Mesenchymal stem cell (in vitro differentiated cells and primary cell): ENCODE measurements around the gene EDC3.
A peak's percentile ranks its signal among the peaks of the same experiment; 100 is the strongest.

Source experiments
- DNase-seq: peaks from one replicate; pipeline ENCODE4 v3.0.0-alpha.2; 2013
- H2AFZ ChIP-seq: one replicate; pipeline ENCODE4 v1.6.1; 2013; ENCODE audit warnings: low read depth, mild to moderate bottlenecking, control low read depth, inconsistent platforms, low read length, moderate library complexity
- H2AK5ac ChIP-seq: 2 replicates; pipeline ENCODE4 v1.6.1; 2013; ENCODE audit warnings: low read length, moderate library complexity, mild to moderate bottlenecking, inconsistent platforms; ENCODE audit not compliant: severe bottlenecking
- H2BK120ac ChIP-seq: one replicate; pipeline ENCODE4 v1.6.1; 2013; ENCODE audit warnings: low read depth, mild to moderate bottlenecking, inconsistent platforms, low read length, moderate library complexity
- H2BK12ac ChIP-seq, 2 experiments: one replicate each; pipeline ENCODE4 v1.6.1; 2013; ENCODE audit warnings: inconsistent platforms in 2 of 2, low read length in 2 of 2, mild to moderate bottlenecking in 2 of 2, moderate library complexity in 2 of 2, control low read depth in 1 of 2
- H2BK15ac ChIP-seq: one replicate; pipeline ENCODE4 v1.6.1; 2013; ENCODE audit warnings: mild to moderate bottlenecking, low read depth, inconsistent platforms; ENCODE audit not compliant: poor library complexity, severe bottlenecking
- H2BK5ac ChIP-seq: 2 replicates; pipeline ENCODE4 v1.6.1; 2013; ENCODE audit warnings: low read depth, mild to moderate bottlenecking, low read length, control low read depth, inconsistent platforms; ENCODE audit not compliant: poor library complexity, severe bottlenecking
- H3K14ac ChIP-seq, 2 experiments: one replicate each; pipeline ENCODE4 v1.6.1; 2013; ENCODE audit warnings: inconsistent platforms in 2 of 2, low read length in 2 of 2, control low read depth in 1 of 2, mild to moderate bottlenecking in 1 of 2, moderate library complexity in 1 of 2
- H3K18ac ChIP-seq, 2 experiments: one replicate each; pipeline ENCODE4 v1.6.1; 2013; ENCODE audit warnings: inconsistent platforms in 2 of 2, low read length in 2 of 2, control low read depth in 1 of 2, low read depth in 1 of 2, mild to moderate bottlenecking in 1 of 2
- H3K23ac ChIP-seq, 2 experiments: one replicate each; pipeline ENCODE4 v1.6.1; 2013; ENCODE audit warnings: inconsistent platforms in 2 of 2, low read length in 2 of 2, mild to moderate bottlenecking in 2 of 2, moderate library complexity in 2 of 2, control low read depth in 1 of 2
- H3K27ac ChIP-seq: 2 replicates; pipeline ENCODE4 v1.5.1; 2013; ENCODE audit warnings: mild to moderate bottlenecking, moderate library complexity, low read length, control low read depth, inconsistent platforms; ENCODE audit not compliant: poor library complexity, severe bottlenecking
- H3K27me3 ChIP-seq, 2 experiments: 2 replicates each; pipeline versions ENCODE4 v1.6.1 to v1.7.0; 2013; ENCODE audit warnings: low read length in 2 of 2, mild to moderate bottlenecking in 2 of 2, moderate library complexity in 2 of 2, control low read depth in 1 of 2, inconsistent platforms in 1 of 2; ENCODE audit not compliant: control insufficient read depth in 1 of 2, insufficient read depth in 1 of 2
- H3K36me3 ChIP-seq, 2 experiments: 2 replicates each; pipeline versions ENCODE4 v1.6.1 to v1.7.0; 2013; ENCODE audit warnings: low read length in 2 of 2, control low read depth in 1 of 2, inconsistent platforms in 1 of 2, low read depth in 1 of 2, mild to moderate bottlenecking in 1 of 2; ENCODE audit not compliant: insufficient read depth in 2 of 2, control insufficient read depth in 1 of 2
- H3K4ac ChIP-seq, 2 experiments: one replicate each; pipeline ENCODE4 v1.6.1; 2013; ENCODE audit warnings: inconsistent platforms in 2 of 2, low read length in 2 of 2, mild to moderate bottlenecking in 2 of 2, moderate library complexity in 2 of 2, control low read depth in 1 of 2, low read depth in 1 of 2
- H3K4me1 ChIP-seq: 2 replicates; pipeline ENCODE4 v1.6.1; 2013; ENCODE audit warnings: low read depth, low read length, control low read depth; ENCODE audit not compliant: control insufficient read depth, insufficient read depth
- H3K4me2 ChIP-seq: 2 replicates; pipeline ENCODE4 v1.6.1; 2013; ENCODE audit warnings: low read length, mild to moderate bottlenecking, inconsistent platforms; ENCODE audit not compliant: poor library complexity, severe bottlenecking
- H3K4me3 ChIP-seq, 2 experiments: 2 replicates each; pipeline versions ENCODE4 v1.5.1 to v1.7.0; 2013; ENCODE audit warnings: low read length in 2 of 2, mild to moderate bottlenecking in 2 of 2, control low read depth in 1 of 2, low read depth in 1 of 2; ENCODE audit not compliant: insufficient read depth in 1 of 2
- H3K79me1 ChIP-seq: replicated peaks from 2 replicates; pipeline ENCODE4 v1.6.1; 2013; ENCODE audit warnings: mild to moderate bottlenecking, control low read depth, low read length, inconsistent platforms; ENCODE audit not compliant: poor library complexity, severe bottlenecking
- H3K9ac ChIP-seq: 2 replicates; pipeline ENCODE4 v1.7.0; 2013; ENCODE audit warnings: mild to moderate bottlenecking, low read length, moderate library complexity
- H3K9me3 ChIP-seq: 2 replicates; pipeline ENCODE4 v1.7.0; 2013; ENCODE audit warnings: mild to moderate bottlenecking, low read length; ENCODE audit not compliant: control insufficient read depth
- H4K8ac ChIP-seq: one replicate; pipeline ENCODE4 v1.6.1; 2013; ENCODE audit warnings: inconsistent platforms, mild to moderate bottlenecking, low read length, moderate library complexity
- H4K91ac ChIP-seq: one replicate; pipeline ENCODE4 v1.6.1; 2013; ENCODE audit warnings: mild to moderate bottlenecking, low read length, inconsistent platforms
- WGBS: methylation state at CpG from one replicate; pipeline ENCODE4 v1.1.7; 2013; ENCODE audit warnings: mixed read lengths; 5-methylcytosine and 5-hydroxymethylcytosine counted together

Gene EDC3

GRCh38 chr15:74664670-74665069, 31.2 kb downstream of the EDC3 start:
- Histone ChIP-seq H2BK12ac (no peak overlapping the region), H4K91ac (no peak overlapping the region), H3K9ac (no peak overlapping the region), H3K4me3 (no peak overlapping the region), H3K9me3 (no peaks in the 10 kb centered on the region), H3K4me2 (no peak overlapping the region), H3K36me3 (peaks cover 3 to 12% of the 10 kb centered on the region in 2 experiments), H2AK5ac (no peak overlapping the region), H2AFZ (no peak overlapping the region), H3K18ac (no peak overlapping the region), H3K27me3 (no peaks in the 10 kb centered on the region), H2BK15ac (no peak overlapping the region), H3K4me1 (peaks cover 3% of the 10 kb centered on the region), H4K8ac (no peak overlapping the region), H3K23ac (no peak overlapping the region), H3K79me1 (peaks cover 19% of the 10 kb centered on the region), H2BK120ac (no peak overlapping the region), H2BK5ac (no peak overlapping the region), H3K14ac (no peak overlapping the region), H3K4ac (no peak overlapping the region), H3K27ac (no peak overlapping the region)
- no peak for DNase-seq
- 100% methylated on average over 2 of the region's 2 CpGs for WGBS

- Histone ChIP-seq H3K4me2 (no peak overlapping the region), H3K9ac (peak overlapping the region; percentile 5), H3K27me3 (no peaks in the 10 kb centered on the region), H3K4me3 (no peak overlapping the region), H2BK15ac (no peak overlapping the region), H2BK12ac (no peak overlapping the region), H2AFZ (no peak overlapping the region), H2BK120ac (no peak overlapping the region), H4K8ac (no peak overlapping the region), H3K36me3 (peaks cover 2 to 12% of the 10 kb centered on the region in 2 experiments), H4K91ac (no peak overlapping the region), H3K14ac (no peak overlapping the region), H3K4ac (no peak overlapping the region), H2BK5ac (no peak overlapping the region), H3K18ac (no peak overlapping the region), H3K4me1 (peaks cover 3% of the 10 kb centered on the region), H3K9me3 (no peaks in the 10 kb centered on the region), H3K79me1 (peaks cover 17% of the 10 kb centered on the region), H2AK5ac (no peak overlapping the region), H3K27ac (no peak overlapping the region), H3K23ac (no peak overlapping the region)
- peak; percentile 79 for DNase-seq
- 54% methylated on average over 2 of the region's 2 CpGs for WGBS
Observed at GRCh38 chr15:74664028-74664616, 31.7 kb downstream of the EDC3 start.

GRCh38 chr15:74663303-74664027, 32.4 kb downstream of the EDC3 start:
- peak overlapping the region; percentile 5 for H3K9ac ChIP-seq
- H2BK5ac ChIP-seq: no peak overlapping the region
- H3K4me1 ChIP-seq: peaks cover 3% of the 10 kb centered on the region
- H2AK5ac ChIP-seq: no peak overlapping the region
- no peak overlapping the region for H3K4ac ChIP-seq
- H4K91ac ChIP-seq: no peak overlapping the region
- no peak overlapping the region for H2AFZ ChIP-seq
- H4K8ac ChIP-seq: no peak overlapping the region
- no peak overlapping the region for H3K14ac ChIP-seq
- H3K79me1 ChIP-seq: peaks cover 22% of the 10 kb centered on the region
- H3K27me3 ChIP-seq: no peaks in the 10 kb centered on the region
- no peak overlapping the region for H3K4me3 ChIP-seq
- H2BK120ac ChIP-seq: no peak overlapping the region
- no peak overlapping the region for H2BK15ac ChIP-seq
- H2BK12ac ChIP-seq: no peak overlapping the region
- no peak for DNase-seq
- no peak overlapping the region for H3K27ac ChIP-seq
- no peak overlapping the region for H3K23ac ChIP-seq
- peaks cover 0 to 12% of the 10 kb centered on the region in 2 experiments for H3K36me3 ChIP-seq
- no peak overlapping the region for H3K4me2 ChIP-seq
- no peak overlapping the region for H3K18ac ChIP-seq
- WGBS: 81% methylated on average over 4 of the region's 8 CpGs
- no peaks in the 10 kb centered on the region for H3K9me3 ChIP-seq

- Histone ChIP-seq H3K9ac (no peak overlapping the region), H3K4me1 (peaks cover 3% of the 10 kb centered on the region), H2AFZ (no peak overlapping the region), H3K36me3 (peaks cover under 1 to 3% of the 10 kb centered on the region in 2 experiments), H3K79me1 (peaks cover 22% of the 10 kb centered on the region), H4K91ac (no peak overlapping the region), H2BK120ac (no peak overlapping the region), H3K9me3 (no peaks in the 10 kb centered on the region), H3K23ac (no peak overlapping the region), H2BK12ac (no peak overlapping the region), H4K8ac (no peak overlapping the region), H3K27ac (no peak overlapping the region), H3K14ac (no peak overlapping the region), H3K4me3 (no peak overlapping the region), H2BK15ac (no peak overlapping the region), H2AK5ac (no peak overlapping the region), H3K4ac (no peak overlapping the region), H3K4me2 (no peak overlapping the region), H3K18ac (no peak overlapping the region), H2BK5ac (no peak overlapping the region), H3K27me3 (no peaks in the 10 kb centered on the region)
- 98% methylated on average over 2 of the region's 4 CpGs for WGBS
- DNase-seq: no peak
Observed at GRCh38 chr15:74662064-74662860, 33.6 kb downstream of the EDC3 start.
